Heart left ventricle (tissue), 16 donors: ENCODE measurements around the gene FYN. TPM values are rescaled to one million over a fixed set of nuclear protein-coding genes. Genes with fewer than 3 reads are reported as not detected.

ENCODE experiments used
- ATAC-seq, 4 donors: fragments of 200-7000 bp; cut with Tn5 transposase; one replicate each; pipeline ENCODE4 v1.9.1; 2020 to 2022; ENCODE audit warnings: moderate library complexity in 4 of 4, mild to moderate bottlenecking in 3 of 4, moderate number of reproducible peaks in 1 of 4
- DNase-seq, 5 donors: peaks; one replicate each; pipeline ENCODE4 v3.0.0-alpha.2; 2020
- H3K27ac ChIP-seq, 12 donors: fragments of 200-600 bp; sonication (generic) in 4 of 12; one replicate each; pipeline versions ENCODE4 v1.5.0 to v1.8.0; 2016 to 2022; ENCODE audit warnings: mild to moderate bottlenecking in 2 of 12
- H3K27me3 ChIP-seq, 9 donors: fragments of 200-600 bp; sonication (generic) in 2 of 9; one replicate each; pipeline versions ENCODE4 v1.5.1 to v1.8.0; 2016 to 2022; ENCODE audit warnings: mild to moderate bottlenecking in 3 of 9
- H3K36me3 ChIP-seq, 9 donors: fragments of 200-600 bp; sonication (generic) in 2 of 9; one replicate each; pipeline versions ENCODE4 v1.5.0 to v1.8.0; 2018 to 2022; ENCODE audit warnings: mild to moderate bottlenecking in 2 of 9
- H3K4me1 ChIP-seq, 12 donors: fragments of 200-600 bp; sonication (generic) in 4 of 12; one replicate each; pipeline versions ENCODE4 v1.5.0 to v1.8.0; 2016 to 2022; ENCODE audit warnings: mild to moderate bottlenecking in 3 of 12
- H3K4me3 ChIP-seq, 12 donors: fragments of 200-600 bp; sonication (generic) in 4 of 12; one replicate each; pipeline versions ENCODE4 v1.5.0 to v1.8.0; 2017 to 2022; ENCODE audit warnings: mild to moderate bottlenecking in 9 of 12, moderate library complexity in 4 of 12
- H3K9me3 ChIP-seq, 12 donors: fragments of 200-600 bp; sonication (generic) in 4 of 12; one replicate each; pipeline versions ENCODE4 v1.5.0 to v1.8.0; 2016 to 2022; ENCODE audit warnings: mild to moderate bottlenecking in 1 of 12
- CTCF ChIP-seq, 12 donors: fragments of 200-600 bp; sonication (generic) in 4 of 12; IDR thresholded peaks; one replicate each; pipeline versions ENCODE4 v1.5.0 to v1.8.0; 2018 to 2022; ENCODE audit warnings: antibody characterized with exemption in 12 of 12, mild to moderate bottlenecking in 5 of 12
- POLR2A ChIP-seq, 2 donors: fragments of 450-650 bp; IDR thresholded peaks; one replicate each; pipeline ENCODE4 v1.6.1; 2017; ENCODE audit warnings: antibody characterized with exemption in 2 of 2, mild to moderate bottlenecking in 2 of 2, moderate library complexity in 2 of 2
- WGBS, 4 donors: extraction: QIAGEN DNeasy Blood & Tissue Kit in 2 of 4; methylation state at CpG; one replicate each; pipeline versions ENCODE4 v1.1.5 to v1.1.7; 2013 to 2018; 5-methylcytosine and 5-hydroxymethylcytosine counted together
- intact Hi-C, 10 donors: fragments of 100-400 bp; cut with DNase I; formaldehyde crosslinking; loops; one replicate each; pipeline versions ENCODE4 v1.11.1 to v1.14.2; 2022
- polyA plus RNA-seq, 2 donors: library from polyadenylated mRNA; stranded (reverse); fragments of 200-250 nt; gene quantifications; one replicate each; pipeline ENCODE4 v1.2.3, GENCODE V29; 2013
- total RNA-seq, 9 donors: library from RNA; depleted of rRNA in 2 of 9; stranded (reverse); fragments of >200 nt in 2 of 9; fragmentation: NEBNext Ultra II Directional in 3 of 9; extraction: Animal tissue kit (Norgen Biotek cat#: 25700) in 3 of 9; gene quantifications; one replicate each; pipeline versions ENCODE4 v1.1.0 to v1.2.4, GENCODE V29; 2016 to 2023
- donor health status: ischemic (EF 13 %, LVEDD 7.1; RV severe dilation, severe dysfunction).
- donor health status: healthy with polysubstance abuse.
- donor health status: DM: no; HTN: yes; CAD: no.
- donor health status: DM: no; HTN: no; CAD: no.
- donor health status: ischemic (EF 25% LVEDD 6.9; RV normal size, moderate dysfunction).
- donor health status: ischemic (EF 25% LVEDD 5.7; RV mildly dilated, moderate dysfunction).
- donor health status: healthy.
- donor health status: DM: yes; HTN: yes; CAD: no.
- donor health status: ischemic (EF 35%, LVEDD 5.7; RV mildly dilated, moderate dysfunction).
- donor health status: nonischemic (EF 11% LVEDD 7.7; RV severe dilation, severe dysfunction).
- donor health status: DM: yes; HTN: yes; CAD: no.
- donor health status: PGD.
- donor health status: ischemic (EF 29% LVEDD 5.4; RV normal size, mild dysfunction).
- donor health status: nonischemic (EF 23%, LVEDD 6.1; RV moderate dilation, normal function).

Gene FYN
- total and polyA plus RNA-seq, 11 donors = 14.7 to 72.4 (median 52.3) TPM

- Histone ChIP-seq H3K27me3 (no peaks in the 10 kb centered on the region), H3K9me3 (no peaks in the 10 kb centered on the region), H3K4me3 (no peak overlapping the region), H3K36me3 (peaks cover 0 to 16% (median 6%) of the 10 kb centered on the region in 9 donors), H3K27ac (no peak overlapping the region), H3K4me1 (peaks cover 2 to 66% (median 25%) of the 10 kb centered on the region in 12 donors)
- WGBS, 4 donors = 80 to 96% (median 89%) methylated on average over 5 of the region's 5 CpGs
- no peak for TF ChIP-seq POLR2A (IDR thresholded peaks at IDR 0.05)
- TF ChIP-seq CTCF (IDR thresholded peaks at IDR 0.05) = no peak
- DNase-seq (no peak), ATAC-seq (no peak)
- intact Hi-C loops = loop anchor here in 2 of 10 donors (10.0 kb wide), 1 partner anchor 186 kb away; no protein-coding TSS in a partner anchor
Observed at GRCh38 chr6:111809264-111809663, 64.0 kb downstream of the FYN start.

- no peak for ATAC-seq
- no peak for TF ChIP-seq CTCF (IDR thresholded peaks at IDR 0.05)
- TF ChIP-seq POLR2A (IDR thresholded peaks at IDR 0.05) = no peak
- Histone ChIP-seq H3K27ac (no peak overlapping the region), H3K36me3 (peaks cover 0 to 12% (median 1%) of the 10 kb centered on the region in 9 donors), H3K4me3 (no peak overlapping the region), H3K27me3 (no peaks in the 10 kb centered on the region), H3K4me1 (peaks cover 2 to 66% (median 30%) of the 10 kb centered on the region in 12 donors), H3K9me3 (no peaks in the 10 kb centered on the region)
- intact Hi-C loops = loop anchor here in 2 of 10 donors (10.0 kb wide), 1 partner anchor 186 kb away; no protein-coding TSS in a partner anchor
- 91 to 95% (median 95%) methylated on average over 5 of the region's 5 CpGs for WGBS, 4 donors
- no peak for DNase-seq
Observed at GRCh38 chr6:111808493-111808892, 64.8 kb downstream of the FYN start.

DNA sequence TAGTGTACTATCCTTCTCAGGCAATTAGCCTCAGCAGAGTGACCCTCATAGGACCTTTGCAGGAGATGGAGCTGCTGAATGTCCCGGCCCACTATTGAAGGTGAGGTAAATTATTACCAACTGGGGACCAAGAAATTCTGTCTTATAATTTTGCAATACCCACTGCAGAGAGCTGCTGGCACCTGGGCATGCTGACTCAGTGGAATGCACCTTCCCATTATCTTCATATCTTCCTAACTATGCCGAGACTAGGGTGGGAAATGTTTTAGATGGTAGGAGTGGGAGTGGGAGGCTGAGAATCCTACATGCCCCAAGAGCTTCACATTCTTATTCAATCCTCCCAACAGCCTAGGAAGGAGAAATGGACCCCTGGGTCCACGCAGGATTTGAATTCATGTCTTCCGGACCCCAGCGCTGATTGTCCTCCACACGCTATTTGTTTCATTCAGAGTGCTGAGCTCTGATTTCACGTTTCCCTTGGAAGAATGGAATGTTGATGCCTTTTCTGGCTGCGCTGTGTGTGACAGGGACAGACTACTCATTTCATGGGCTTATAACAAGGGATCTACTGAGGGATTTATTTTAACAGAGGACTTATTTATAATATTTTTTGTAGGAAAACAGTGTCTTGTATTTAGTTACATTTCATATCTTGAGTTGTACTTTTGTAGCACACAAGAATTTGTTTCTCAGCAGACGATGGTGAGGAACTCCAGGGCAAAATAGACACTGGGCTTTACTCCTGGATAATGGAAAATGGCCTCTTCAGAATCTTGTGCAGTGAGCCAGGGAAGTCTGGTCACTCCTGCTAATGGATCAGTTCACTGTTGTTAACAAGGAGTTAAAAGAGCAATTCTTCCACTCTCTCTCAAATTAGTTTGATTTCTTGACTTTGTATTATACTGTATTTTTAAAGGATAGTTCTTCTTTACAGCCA, 66.4 kb downstream of the FYN start:
- intact Hi-C loops = loop anchor here in 2 of 10 donors (10.0 kb wide), 1 partner anchor 188 kb away; no protein-coding TSS in a partner anchor

More for the DNA sequence above, 66.4 kb downstream of the FYN start:
- Histone ChIP-seq H3K4me1 (peaks cover 2 to 67% (median 32%) of the 10 kb centered on the region in 12 donors), H3K9me3 (no peaks in the 10 kb centered on the region), H3K36me3 (peaks cover 0 to 10% (median 0%) of the 10 kb centered on the region in 9 donors), H3K27me3 (no peaks in the 10 kb centered on the region), H3K4me3 (no peak overlapping the region), H3K27ac (peak overlapping the region in 1 of 12 donors; percentile 84)
- DNase-seq = no peak
- WGBS, 4 donors = 89 to 91% (median 90%) methylated on average over 9 of the region's 9 CpGs
- TF ChIP-seq POLR2A (IDR thresholded peaks at IDR 0.05) (no peak), CTCF (IDR thresholded peaks at IDR 0.05) (no peak)
- no peak for ATAC-seq
